ENCODE results near the gene PBXIP1. TPM values are rescaled to one million over a fixed set of nuclear protein-coding genes. Genes with fewer than 3 reads are reported as not detected.

PBXIP1 gene
- total RNA-seq, 1 experiment from 2014 or later = 24.0 TPM

DNA sequence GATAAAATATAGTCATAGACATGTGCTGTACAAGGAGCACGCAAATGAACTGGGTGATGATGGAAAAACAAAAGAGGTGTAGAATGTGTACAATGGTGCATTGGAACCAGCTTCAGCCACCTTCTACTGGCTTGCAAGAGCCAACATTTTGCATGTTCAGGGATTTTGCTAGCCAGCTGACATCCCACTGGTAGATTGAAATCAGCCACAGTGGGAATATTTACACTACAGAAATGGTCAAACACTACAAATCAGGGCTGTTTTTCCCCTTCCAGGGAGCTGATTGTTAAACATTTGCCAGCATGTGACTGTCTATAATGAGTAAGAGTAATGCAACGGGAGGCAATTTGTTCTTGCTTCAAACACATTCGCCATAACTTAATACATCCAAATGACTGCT, 42.6 kb downstream of the PBXIP1 start:
- no peak overlapping the region for H3K4me3 Mint-ChIP-seq (ENCODE audit: unreplicated experiment)
- Histone ChIP-seq H3K27me3 (replicated peaks; ENCODE audit: control insufficient read depth, insufficient read depth, low read length) (no peaks in the 10 kb centered on the region), H3K36me3 (ENCODE audit: control insufficient read depth, insufficient read depth, low read length) (no peaks in the 10 kb centered on the region), H3K4me3 (ENCODE audit: low read depth, low read length) (no peak overlapping the region), H3K9me3 (no peaks in the 10 kb centered on the region), H3K4me1 (no peaks in the 10 kb centered on the region)
- H3K4me1 Mint-ChIP-seq (ENCODE audit: low read depth, unreplicated experiment) = no peaks in the 10 kb centered on the region
- no peak for DNase-seq
- peaks cover 2% of the 10 kb centered on the region for H3K27me3 Mint-ChIP-seq (ENCODE audit: insufficient read depth, unreplicated experiment)
- no peaks in the 10 kb centered on the region for H3K36me3 Mint-ChIP-seq (ENCODE audit: insufficient read depth, unreplicated experiment)
- ChIA-PET CTCF (no interaction called here), POLR2A (no interaction called here)
- peaks cover 15% of the 10 kb centered on the region for H3K9me3 Mint-ChIP-seq (ENCODE audit: unreplicated experiment)
- intact Hi-C loops (cut with micrococcal nuclease; ENCODE audit: unreplicated experiment) = no loop called here
- no TSS peak for BruUV-seq (replicated peaks)
- TF ChIP-seq, protein P1, sequence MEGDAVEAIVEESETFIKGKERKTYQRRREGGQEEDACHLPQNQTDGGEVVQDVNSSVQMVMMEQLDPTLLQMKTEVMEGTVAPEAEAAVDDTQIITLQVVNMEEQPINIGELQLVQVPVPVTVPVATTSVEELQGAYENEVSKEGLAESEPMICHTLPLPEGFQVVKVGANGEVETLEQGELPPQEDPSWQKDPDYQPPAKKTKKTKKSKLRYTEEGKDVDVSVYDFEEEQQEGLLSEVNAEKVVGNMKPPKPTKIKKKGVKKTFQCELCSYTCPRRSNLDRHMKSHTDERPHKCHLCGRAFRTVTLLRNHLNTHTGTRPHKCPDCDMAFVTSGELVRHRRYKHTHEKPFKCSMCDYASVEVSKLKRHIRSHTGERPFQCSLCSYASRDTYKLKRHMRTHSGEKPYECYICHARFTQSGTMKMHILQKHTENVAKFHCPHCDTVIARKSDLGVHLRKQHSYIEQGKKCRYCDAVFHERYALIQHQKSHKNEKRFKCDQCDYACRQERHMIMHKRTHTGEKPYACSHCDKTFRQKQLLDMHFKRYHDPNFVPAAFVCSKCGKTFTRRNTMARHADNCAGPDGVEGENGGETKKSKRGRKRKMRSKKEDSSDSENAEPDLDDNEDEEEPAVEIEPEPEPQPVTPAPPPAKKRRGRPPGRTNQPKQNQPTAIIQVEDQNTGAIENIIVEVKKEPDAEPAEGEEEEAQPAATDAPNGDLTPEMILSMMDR (IDR thresholded peaks at IDR 0.05; ENCODE audit: insufficient read depth in 1 of 2, low read depth in 1 of 2, low read length in 1 of 2, severe bottlenecking in 1 of 2, unreplicated experiment in 1 of 2) = no peak
- no peak overlapping the region for H3K27ac Mint-ChIP-seq (ENCODE audit: unreplicated experiment)

DNA sequence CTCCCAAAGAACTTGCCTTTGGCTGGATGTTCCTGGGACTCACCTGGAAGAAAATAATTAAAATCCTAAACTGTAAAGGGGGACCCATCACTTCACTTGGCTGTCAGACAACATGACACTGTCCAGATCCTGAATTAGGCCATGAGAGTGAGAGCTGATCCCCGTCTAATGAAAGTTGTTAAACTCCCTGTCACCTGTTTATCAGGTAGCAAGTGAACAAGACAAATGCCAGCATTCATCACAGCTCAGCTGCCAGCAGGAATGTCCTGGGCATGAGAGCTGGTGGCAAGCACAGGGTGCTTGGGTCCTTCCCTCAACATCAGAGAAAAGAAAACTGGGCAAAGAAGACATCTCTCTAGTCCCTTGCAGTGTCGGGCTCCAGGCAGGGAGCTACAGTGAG, 43.1 kb downstream of the PBXIP1 start:
- ChIA-PET POLR2A (no interaction called here), CTCF (interaction anchor here (0.5 kb wide), 1 partner anchor 138 kb away, joined by 3 read pairs; the partner anchor contains the start of gene ADAM15)
- Histone ChIP-seq H3K4me1 (no peaks in the 10 kb centered on the region), H3K27me3 (replicated peaks; ENCODE audit: control insufficient read depth, insufficient read depth, low read length) (no peaks in the 10 kb centered on the region), H3K36me3 (ENCODE audit: control insufficient read depth, insufficient read depth, low read length) (no peaks in the 10 kb centered on the region), H3K4me3 (ENCODE audit: low read depth, low read length) (no peak overlapping the region), H3K9me3 (no peaks in the 10 kb centered on the region)
- BruUV-seq (replicated peaks) = no TSS peak
- peaks cover 2% of the 10 kb centered on the region for H3K27me3 Mint-ChIP-seq (ENCODE audit: insufficient read depth, unreplicated experiment)
- no peaks in the 10 kb centered on the region for H3K4me1 Mint-ChIP-seq (ENCODE audit: low read depth, unreplicated experiment)
- no peak for DNase-seq
- no peak overlapping the region for H3K27ac Mint-ChIP-seq (ENCODE audit: unreplicated experiment)
- intact Hi-C loops (cut with micrococcal nuclease; ENCODE audit: unreplicated experiment) = no loop called here
- no peak overlapping the region for H3K4me3 Mint-ChIP-seq (ENCODE audit: unreplicated experiment)
- TF ChIP-seq, protein P1 (IDR thresholded peaks at IDR 0.05; ENCODE audit: insufficient read depth in 1 of 2, low read depth in 1 of 2, low read length in 1 of 2, severe bottlenecking in 1 of 2, unreplicated experiment in 1 of 2) = no peak
- H3K9me3 Mint-ChIP-seq (ENCODE audit: unreplicated experiment) = peaks cover 20% of the 10 kb centered on the region
- H3K36me3 Mint-ChIP-seq (ENCODE audit: insufficient read depth, unreplicated experiment) = no peaks in the 10 kb centered on the region

DNA sequence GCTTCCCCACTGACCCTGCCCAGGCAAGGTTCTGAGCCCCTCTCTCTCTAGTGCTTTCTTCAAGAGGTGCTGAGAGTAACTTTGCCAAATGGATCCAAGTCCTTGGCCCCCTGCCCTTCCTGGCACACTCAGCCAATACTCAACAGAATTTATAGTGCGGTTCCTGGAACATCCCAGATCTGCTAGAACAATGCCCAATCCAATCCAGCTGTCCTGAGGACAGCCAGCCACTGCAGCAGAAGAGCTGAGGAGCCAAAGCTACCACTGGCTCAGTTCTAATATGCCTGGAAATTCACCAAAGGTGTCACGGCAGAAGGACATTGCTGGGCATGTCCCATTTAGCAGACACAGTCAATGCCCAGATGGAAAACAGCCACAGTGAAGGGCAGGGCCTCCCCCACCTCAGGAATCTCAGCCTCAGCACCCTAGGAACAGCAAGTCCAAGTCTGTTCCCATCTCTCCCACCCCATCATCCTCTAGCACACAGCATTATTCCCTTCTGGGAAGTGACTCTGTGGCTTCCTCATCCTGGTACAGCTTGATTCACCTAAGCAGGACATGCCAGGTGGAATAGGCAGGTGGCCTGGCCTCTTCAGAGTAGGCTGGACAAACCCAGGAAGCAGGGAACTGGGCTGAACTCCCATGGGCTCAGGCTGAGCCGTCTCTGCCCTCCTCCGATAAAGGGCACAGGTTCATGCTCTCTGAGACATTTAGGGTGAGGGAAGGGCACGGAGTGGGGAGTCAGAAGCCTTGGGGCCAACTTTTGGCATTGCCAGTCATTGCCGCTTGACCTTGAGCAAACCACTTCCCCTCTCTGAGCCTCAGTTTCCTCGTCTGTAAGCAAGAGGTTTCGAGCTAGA, 44.0 kb downstream of the PBXIP1 start:
- ChIA-PET CTCF (interaction anchor here (0.5 kb wide), 1 partner anchor 139 kb away, joined by 3 read pairs; the partner anchor contains the start of gene ADAM15), POLR2A (no interaction called here)
- Mint-ChIP-seq H3K9me3 (ENCODE audit: unreplicated experiment) (peaks cover 24% of the 10 kb centered on the region), H3K36me3 (ENCODE audit: insufficient read depth, unreplicated experiment) (no peaks in the 10 kb centered on the region), H3K4me3 (ENCODE audit: unreplicated experiment) (no peak overlapping the region), H3K27ac (ENCODE audit: unreplicated experiment) (no peak overlapping the region), H3K27me3 (ENCODE audit: insufficient read depth, unreplicated experiment) (peaks cover 2% of the 10 kb centered on the region), H3K4me1 (ENCODE audit: low read depth, unreplicated experiment) (no peaks in the 10 kb centered on the region)
- intact Hi-C loops (cut with micrococcal nuclease; ENCODE audit: unreplicated experiment) = no loop called here
- no peaks in the 10 kb centered on the region for H3K9me3 ChIP-seq
- no peaks in the 10 kb centered on the region for H3K36me3 ChIP-seq (ENCODE audit: control insufficient read depth, insufficient read depth, low read length)
- no peaks in the 10 kb centered on the region for H3K4me1 ChIP-seq
- H3K27me3 ChIP-seq (replicated peaks; ENCODE audit: control insufficient read depth, insufficient read depth, low read length) = no peaks in the 10 kb centered on the region
- TF ChIP-seq, protein P1 (IDR thresholded peaks at IDR 0.05; ENCODE audit: insufficient read depth in 1 of 2, low read depth in 1 of 2, low read length in 1 of 2, severe bottlenecking in 1 of 2, unreplicated experiment in 1 of 2) = no peak
- no TSS peak for BruUV-seq (replicated peaks)
- DNase-seq = no peak
- no peak overlapping the region for H3K4me3 ChIP-seq (ENCODE audit: low read depth, low read length)
